Measurements from ENCODE around the gene NRAS. TPM values are rescaled to one million over a fixed set of nuclear protein-coding genes. Genes with fewer than 3 reads are reported as not detected.

The NRAS gene
- total and polyA plus RNA-seq, 8 donors = 9.2 to 62.1 (median 23.1) TPM

GRCh38 chr1:114720492-114720891 is 3.9 kb upstream of the NRAS start:
- Histone ChIP-seq H3K4me3 (no peak overlapping the region), H3K27ac (no peak overlapping the region), H3K9me3 (no peaks in the 10 kb centered on the region), H3K27me3 (no peaks in the 10 kb centered on the region), H3K4me1 (peaks cover under 1 to 25% (median 12%) of the 10 kb centered on the region in 4 donors), H3K36me3 (peaks cover 72 to 83% (median 81%) of the 10 kb centered on the region in 4 donors)
- TF ChIP-seq EP300 (IDR thresholded peaks at IDR 0.05) = no peak
- TF ChIP-seq POLR2A (IDR thresholded peaks at IDR 0.05) = no peak
- TF ChIP-seq POLR2AphosphoS5 (IDR thresholded peaks at IDR 0.05) = no peak
- TF ChIP-seq CTCF (IDR thresholded peaks at IDR 0.05) = no peak
- intact Hi-C loops (cut with DNase I; ENCODE audit: low total_unique reads) = no loop called here
- DNase-seq = no peak
- WGBS, 5 donors = 83 to 94% (median 90%) methylated on average over 4 of the region's 4 CpGs

DNA sequence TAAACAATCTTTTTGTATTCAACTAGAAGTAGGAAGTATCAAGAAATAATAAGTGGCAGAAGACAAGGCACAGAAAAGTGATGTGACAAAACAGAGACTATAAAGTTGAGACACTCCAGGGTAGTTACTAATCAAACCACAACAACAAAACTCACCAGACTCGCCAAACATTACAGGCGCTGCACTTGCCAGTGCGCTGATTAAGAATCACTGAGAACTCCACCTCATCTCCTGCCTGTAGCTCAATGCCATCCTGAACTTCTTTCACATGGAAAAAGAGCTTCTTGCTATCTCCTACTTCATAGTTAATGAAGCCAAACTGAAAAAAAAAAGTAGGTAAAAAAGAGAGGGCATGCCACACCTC is 2.8 kb upstream of the NRAS start:
- Histone ChIP-seq H3K27ac (no peak overlapping the region), H3K4me1 (peaks cover 8 to 36% (median 21%) of the 10 kb centered on the region in 4 donors), H3K4me3 (no peak overlapping the region), H3K36me3 (peaks cover 62 to 76% (median 71%) of the 10 kb centered on the region in 4 donors), H3K9me3 (no peaks in the 10 kb centered on the region), H3K27me3 (no peaks in the 10 kb centered on the region)
- 69 to 92% (median 80%) methylated on average over 3 of the region's 3 CpGs for WGBS, 5 donors
- TF ChIP-seq CTCF (IDR thresholded peaks at IDR 0.05) (no peak), EP300 (IDR thresholded peaks at IDR 0.05) (no peak), POLR2A (IDR thresholded peaks at IDR 0.05) (no peak), POLR2AphosphoS5 (IDR thresholded peaks at IDR 0.05) (no peak)
- intact Hi-C loops (cut with DNase I; ENCODE audit: low total_unique reads) = no loop called here
- DNase-seq = no peak

DNA sequence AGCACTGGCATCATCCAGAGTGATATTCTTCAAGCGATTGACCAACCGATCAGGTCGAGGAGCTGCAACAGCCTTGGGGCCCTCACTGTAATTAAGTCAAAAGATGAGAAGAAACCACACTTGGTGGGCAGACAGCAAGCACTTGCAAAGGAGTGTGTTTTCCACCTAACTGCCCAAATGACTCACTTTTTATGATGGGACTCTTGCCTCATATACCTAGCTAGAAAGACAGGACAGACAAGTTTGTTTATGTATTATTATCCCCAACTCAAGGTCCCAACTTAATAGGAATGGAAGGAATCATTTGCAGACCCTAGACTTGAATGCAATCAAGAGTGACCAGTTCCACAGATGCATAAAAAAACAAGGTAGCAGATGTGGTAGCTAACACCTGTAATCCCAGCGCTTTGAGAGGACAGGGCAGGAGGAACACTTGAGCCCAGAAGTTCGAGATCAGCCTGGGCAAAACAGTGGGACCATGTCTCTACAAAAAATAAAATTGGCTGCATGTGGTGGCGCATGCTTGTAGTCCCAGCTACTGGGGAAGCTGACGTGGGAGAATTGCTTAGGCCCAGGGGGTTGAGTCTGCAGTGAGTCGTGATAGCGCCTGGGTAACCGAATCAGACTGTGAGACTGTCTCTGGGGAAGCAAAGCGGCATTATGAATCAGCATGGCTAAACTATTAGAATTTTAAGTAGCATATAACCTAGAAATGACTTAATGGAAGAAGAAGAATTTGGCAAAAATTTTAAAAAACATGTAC is 2.3 kb upstream of the NRAS start:
- no peaks in the 10 kb centered on the region for H3K27me3 ChIP-seq
- H3K9me3 ChIP-seq = no peaks in the 10 kb centered on the region
- TF ChIP-seq CTCF (IDR thresholded peaks at IDR 0.05) = no peak
- TF ChIP-seq EP300 (IDR thresholded peaks at IDR 0.05) = no peak
- TF ChIP-seq POLR2A (IDR thresholded peaks at IDR 0.05) = no peak
- no peak for TF ChIP-seq POLR2AphosphoS5 (IDR thresholded peaks at IDR 0.05)
- no peak overlapping the region for H3K4me3 ChIP-seq
- no peak overlapping the region for H3K27ac ChIP-seq
- peaks cover 8 to 40% (median 24%) of the 10 kb centered on the region in 4 donors for H3K4me1 ChIP-seq
- intact Hi-C loops (cut with DNase I; ENCODE audit: low total_unique reads) = no loop called here
- peaks cover 59 to 74% (median 68%) of the 10 kb centered on the region in 4 donors for H3K36me3 ChIP-seq
- no peak for DNase-seq
- WGBS, 5 donors = 85 to 92% (median 91%) methylated on average over 11 of the region's 11 CpGs

- Histone ChIP-seq H3K27ac (peak overlapping the region in 4 of 5 donors; percentile 89 to 97 (median 94)), H3K4me1 (peaks cover 8 to 33% (median 26%) of the 10 kb centered on the region in 4 donors), H3K9me3 (no peaks in the 10 kb centered on the region), H3K36me3 (peaks cover 41 to 74% (median 68%) of the 10 kb centered on the region in 4 donors), H3K27me3 (no peaks in the 10 kb centered on the region), H3K4me3 (peak overlapping the region; percentile 60 to 94 (median 87))
- WGBS, 5 donors = 25 to 35% (median 34%) methylated on average over 4 of the region's 4 CpGs
- DNase-seq = no peak
- intact Hi-C loops (cut with DNase I; ENCODE audit: low total_unique reads) = no loop called here
- TF ChIP-seq POLR2AphosphoS5 (IDR thresholded peaks at IDR 0.05) (no peak), CTCF (IDR thresholded peaks at IDR 0.05) (no peak), POLR2A (IDR thresholded peaks at IDR 0.05) (no peak), EP300 (IDR thresholded peaks at IDR 0.05) (no peak)
These were observed 643 bp downstream of the NRAS start for GRCh38 chr1:114715952-114716303.
